HepG2 (cell line): ENCODE data around the gene LIN28A. TPM values are rescaled to one million over a fixed set of nuclear protein-coding genes. Genes with fewer than 3 reads are reported as not detected.

Experiments
- ARNTL ChIP-seq: sonication (generic); formaldehyde crosslinking; IDR thresholded peaks from 2 replicates; pipeline ENCODE4 v1.4.0; 2020; ENCODE audit warnings: mild to moderate bottlenecking, missing genetic modification reagents
- BHLHE40 ChIP-seq: IDR thresholded peaks from 2 replicates; pipeline ENCODE4 v1.6.1; 2011; ENCODE audit warnings: low read length, improper control_type of control experiment
- ERF ChIP-seq: IDR thresholded peaks from 2 replicates; pipeline ENCODE4 v1.6.1; 2018; ENCODE audit warnings: missing biosample characterization, missing genetic modification reagents
- HDAC1 ChIP-seq: sonication (generic); formaldehyde crosslinking; IDR thresholded peaks from 2 replicates; pipeline ENCODE4 v1.5.1; 2020; ENCODE audit warnings: mild to moderate bottlenecking, missing genetic modification reagents
- KDM2A ChIP-seq: sonication (generic); formaldehyde crosslinking; IDR thresholded peaks from 2 replicates; pipeline ENCODE4 v1.4.0; 2020; ENCODE audit warnings: low read depth, missing genetic modification reagents, borderline replicate concordance
- MXI1 ChIP-seq: IDR thresholded peaks from 3 replicates; pipeline ENCODE4 v1.6.1; 2012; ENCODE audit warnings: low read depth, low read length, inconsistent platforms, borderline replicate concordance
- PHF21A ChIP-seq: sonication (generic); formaldehyde crosslinking; IDR thresholded peaks from 2 replicates; pipeline ENCODE4 v1.5.0; 2020; ENCODE audit warnings: mild to moderate bottlenecking, missing genetic modification reagents
- PPARG ChIP-seq: conservative IDR thresholded peaks from 2 replicates; pipeline ENCODE4 v1.6.1; 2016; ENCODE audit warnings: missing biosample characterization, missing genetic modification reagents
- SAP130 ChIP-seq: IDR thresholded peaks from 2 replicates; pipeline ENCODE4 v1.6.1; 2016; ENCODE audit warnings: low read depth
- SMYD3 ChIP-seq: sonication (generic); formaldehyde crosslinking; IDR thresholded peaks from 2 replicates; pipeline ENCODE4 v1.8.1; 2023; ENCODE audit warnings: mild to moderate bottlenecking, missing genetic modification reagents
- SP140L ChIP-seq: sonication (generic); formaldehyde crosslinking; IDR thresholded peaks from 2 replicates; pipeline ENCODE4 v1.4.0; 2020; ENCODE audit warnings: missing genetic modification reagents, borderline replicate concordance
- SSRP1 ChIP-seq: IDR thresholded peaks from 2 replicates; pipeline ENCODE4 v1.6.1; 2016; ENCODE audit warnings: control low read depth
- TBP ChIP-seq: sonication (generic); formaldehyde crosslinking; IDR thresholded peaks from 2 replicates; pipeline ENCODE4 v1.5.0; 2020; ENCODE audit warnings: missing genetic modification reagents
- YEATS2 ChIP-seq: sonication (generic); formaldehyde crosslinking; IDR thresholded peaks from 2 replicates; pipeline ENCODE4 v1.4.0; 2020; ENCODE audit warnings: missing genetic modification reagents, borderline replicate concordance
- ZBTB38 ChIP-seq: sonication (generic); formaldehyde crosslinking; IDR thresholded peaks from 2 replicates; pipeline ENCODE4 v1.5.1; 2020; ENCODE audit warnings: mild to moderate bottlenecking, missing genetic modification reagents
- ZC3H4 ChIP-seq: sonication (generic); formaldehyde crosslinking; IDR thresholded peaks from 2 replicates; pipeline ENCODE4 v1.4.0; 2020; ENCODE audit warnings: missing genetic modification reagents, borderline replicate concordance
- ZNF136 ChIP-seq: sonication (generic); formaldehyde crosslinking; IDR thresholded peaks from 2 replicates; pipeline ENCODE4 v1.8.1; 2022; ENCODE audit warnings: low read depth, mild to moderate bottlenecking, moderate library complexity, missing genetic modification reagents
- ZNF20 ChIP-seq: sonication (generic); formaldehyde crosslinking; IDR thresholded peaks from 2 replicates; pipeline ENCODE4 v1.4.0; 2020; ENCODE audit warnings: mild to moderate bottlenecking, moderate library complexity, missing genetic modification reagents
- ZNF331 ChIP-seq: sonication (generic); formaldehyde crosslinking; IDR thresholded peaks from 2 replicates; pipeline ENCODE4 v1.4.0; 2020; ENCODE audit warnings: missing genetic modification reagents
- ZNF501 ChIP-seq: sonication (generic); formaldehyde crosslinking; IDR thresholded peaks from 2 replicates; pipeline ENCODE4 v1.5.1; 2020; ENCODE audit warnings: mild to moderate bottlenecking, moderate library complexity, missing genetic modification reagents
- ZNF670 ChIP-seq: sonication (generic); formaldehyde crosslinking; IDR thresholded peaks from 2 replicates; pipeline ENCODE4 v1.8.0; 2022; ENCODE audit warnings: mild to moderate bottlenecking, missing genetic modification reagents, borderline replicate concordance
- ZNF746 ChIP-seq: sonication (generic); formaldehyde crosslinking; IDR thresholded peaks from 2 replicates; pipeline ENCODE4 v1.8.0; 2022; ENCODE audit warnings: mild to moderate bottlenecking, missing genetic modification reagents
- ZNF883 ChIP-seq: sonication (generic); formaldehyde crosslinking; IDR thresholded peaks from 2 replicates; pipeline ENCODE4 v1.5.1; 2020; ENCODE audit warnings: mild to moderate bottlenecking, missing genetic modification reagents; ENCODE audit errors: not compliant biosample characterization
- ZSCAN21 ChIP-seq: sonication (generic); formaldehyde crosslinking; IDR thresholded peaks from 2 replicates; pipeline ENCODE4 v1.8.0; 2022; ENCODE audit warnings: mild to moderate bottlenecking, missing genetic modification reagents, moderate library complexity, borderline replicate concordance
- polyA plus RNA-seq, 8 experiments: library from polyadenylated mRNA; depleted of rRNA in 3 of 8; stranded (reverse) in 7 of 8; unstranded in 1 of 8; fragments of >200 nt; fragmentation: Illumina TruSeq in 4 of 8; extraction: Trizol in 4 of 8; gene quantifications; 2 replicates each; pipeline versions ENCODE4 v1.2.1 to v1.2.3, GENCODE V29; 2011 to 2016; ENCODE audit warnings: low read depth in 4 of 8, missing spikeins in 1 of 8, mixed read lengths in 1 of 8; ENCODE audit not compliant: insufficient read depth in 1 of 8
- total RNA-seq, 5 experiments: library from RNA; depleted of rRNA; stranded (reverse); fragments of >200 nt; fragmentation: Illumina TruSeq; extraction: Trizol; gene quantifications; 2 replicates each; pipeline ENCODE4 v1.2.3, GENCODE V29; 2016; ENCODE audit warnings: low read depth in 1 of 5
- TF ChIP-seq, protein P1 (sequence below): sonication (generic); formaldehyde crosslinking; IDR thresholded peaks from 2 replicates; pipeline ENCODE4 v1.5.0; 2020; ENCODE audit warnings: mild to moderate bottlenecking, missing genetic modification reagents
- TF ChIP-seq, protein P2 (sequence below): sonication (generic); formaldehyde crosslinking; IDR thresholded peaks from 2 replicates; pipeline ENCODE4 v1.4.0; 2020; ENCODE audit warnings: missing genetic modification reagents
- TF ChIP-seq, protein P3 (sequence below): sonication (generic); formaldehyde crosslinking; conservative IDR thresholded peaks from 2 replicates; pipeline ENCODE4 v1.8.0; 2022; ENCODE audit warnings: low read depth, missing genetic modification reagents

Gene LIN28A
- total and polyA plus RNA-seq, 2 of the 13 experiments (the other 11 are each of a cell fraction or from before 2014, with no cell fraction given), result not detected

DNA sequence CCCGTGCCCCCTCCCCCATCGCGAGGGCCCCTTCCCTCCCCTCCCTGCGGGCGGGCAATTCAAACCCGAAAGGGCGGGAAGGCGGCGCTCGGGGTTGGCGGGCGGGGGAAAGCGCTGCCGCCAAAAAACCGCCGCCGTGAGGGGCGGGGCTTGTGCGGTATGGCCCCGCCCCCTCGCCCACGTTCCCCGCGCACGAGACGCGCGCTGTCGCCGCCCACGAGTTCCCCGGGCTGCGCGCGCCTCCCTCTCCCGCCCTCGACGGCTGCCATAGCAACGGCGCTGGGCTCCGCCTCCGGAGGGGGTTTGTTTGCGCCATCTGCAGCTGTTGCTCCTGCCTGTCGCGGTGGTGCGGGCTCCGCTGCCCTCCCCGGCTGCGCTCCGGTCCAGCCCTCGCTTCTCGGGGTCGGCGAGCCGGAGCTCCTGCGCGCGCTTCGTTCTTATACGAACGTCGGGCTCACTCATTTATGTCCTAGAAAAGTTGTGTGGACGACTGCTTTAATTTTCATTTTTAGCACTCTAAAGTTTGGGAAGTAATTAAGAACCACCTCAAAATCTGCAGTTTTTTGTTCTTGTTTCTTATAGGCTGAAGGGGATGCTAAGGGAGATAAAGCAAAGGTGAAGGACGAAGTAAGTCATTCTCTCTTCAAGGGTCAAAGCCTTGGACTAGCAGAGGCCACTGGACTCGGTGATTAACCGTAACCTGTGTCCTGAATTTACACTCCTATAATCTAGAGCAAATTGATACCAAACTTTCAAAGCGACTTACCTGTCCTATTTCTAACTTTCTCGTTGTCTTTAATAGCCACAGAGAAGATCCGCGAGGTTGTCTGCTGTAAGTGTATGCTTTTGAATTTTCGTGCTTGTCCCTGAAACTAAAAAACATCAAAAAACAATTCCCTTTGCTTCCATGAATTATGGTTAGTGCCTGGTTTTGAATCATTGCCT, 62.6 kb downstream of the LIN28A start (continued):
- TF ChIP-seq ZNF670 (0 out of 2 replicates have a peak, but pooled peaks have one; percentile 19), YEATS2 (peak; percentile 41), ZSCAN21 (CRISPR knock-in tag) (0 out of 2 replicates have a peak, but pooled peaks have one; percentile 31), ZNF501 (CRISPR knock-in tag) (peak; percentile 68; the same call in 1 of the 2 replicates), PHF21A (CRISPR knock-in tag) (peak; percentile 19; the same call in 1 of the 2 replicates), BHLHE40 (peak; percentile 91), ZBTB38 (CRISPR knock-in tag) (peak; percentile 41; the same call in 1 of the 2 replicates), ZNF883 (peak; percentile 42), KDM2A (CRISPR knock-in tag) (peak; percentile 13; the same call in 1 of the 2 replicates), ERF (CRISPR knock-in tag) (peak; percentile 46), HDAC1 (CRISPR knock-in tag) (peak; percentile 64), PPARG (CRISPR knock-in tag) (0 out of 2 replicates have a peak, but pooled peaks have one; percentile 40), ZNF331 (CRISPR knock-in tag) (peak; percentile 82), SSRP1 (no peak), SP140L (no peak), SMYD3 (CRISPR knock-in tag) (0 out of 2 replicates have a peak, but pooled peaks have one; percentile 59), ZNF746 (CRISPR knock-in tag) (peak; percentile 83), ZNF136 (CRISPR knock-in tag) (0 out of 2 replicates have a peak, but pooled peaks have one; percentile 49), ZNF20 (CRISPR knock-in tag) (no peak), TBP (CRISPR knock-in tag) (no peak), SAP130 (CRISPR knock-in tag) (peak; percentile 93), ARNTL (CRISPR knock-in tag) (peak; percentile 95), MXI1 (peak; percentile 97; the same call in 2 of the 3 replicates), ZC3H4 (CRISPR knock-in tag) (no peak)
- TF ChIP-seq, protein P1, sequence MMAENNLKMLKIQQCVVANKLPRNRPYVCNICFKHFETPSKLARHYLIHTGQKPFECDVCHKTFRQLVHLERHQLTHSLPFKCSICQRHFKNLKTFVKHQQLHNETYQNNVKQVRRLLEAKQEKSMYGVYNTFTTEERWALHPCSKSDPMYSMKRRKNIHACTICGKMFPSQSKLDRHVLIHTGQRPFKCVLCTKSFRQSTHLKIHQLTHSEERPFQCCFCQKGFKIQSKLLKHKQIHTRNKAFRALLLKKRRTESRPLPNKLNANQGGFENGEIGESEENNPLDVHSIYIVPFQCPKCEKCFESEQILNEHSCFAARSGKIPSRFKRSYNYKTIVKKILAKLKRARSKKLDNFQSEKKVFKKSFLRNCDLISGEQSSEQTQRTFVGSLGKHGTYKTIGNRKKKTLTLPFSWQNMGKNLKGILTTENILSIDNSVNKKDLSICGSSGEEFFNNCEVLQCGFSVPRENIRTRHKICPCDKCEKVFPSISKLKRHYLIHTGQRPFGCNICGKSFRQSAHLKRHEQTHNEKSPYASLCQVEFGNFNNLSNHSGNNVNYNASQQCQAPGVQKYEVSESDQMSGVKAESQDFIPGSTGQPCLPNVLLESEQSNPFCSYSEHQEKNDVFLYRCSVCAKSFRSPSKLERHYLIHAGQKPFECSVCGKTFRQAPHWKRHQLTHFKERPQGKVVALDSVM (CRISPR knock-in tag), result no peak
- TF ChIP-seq, protein P2, sequence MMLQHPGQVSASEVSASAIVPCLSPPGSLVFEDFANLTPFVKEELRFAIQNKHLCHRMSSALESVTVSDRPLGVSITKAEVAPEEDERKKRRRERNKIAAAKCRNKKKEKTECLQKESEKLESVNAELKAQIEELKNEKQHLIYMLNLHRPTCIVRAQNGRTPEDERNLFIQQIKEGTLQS (CRISPR knock-in tag), result peak; percentile 33; the same call in 1 of the 2 replicates
- TF ChIP-seq, protein P3, sequence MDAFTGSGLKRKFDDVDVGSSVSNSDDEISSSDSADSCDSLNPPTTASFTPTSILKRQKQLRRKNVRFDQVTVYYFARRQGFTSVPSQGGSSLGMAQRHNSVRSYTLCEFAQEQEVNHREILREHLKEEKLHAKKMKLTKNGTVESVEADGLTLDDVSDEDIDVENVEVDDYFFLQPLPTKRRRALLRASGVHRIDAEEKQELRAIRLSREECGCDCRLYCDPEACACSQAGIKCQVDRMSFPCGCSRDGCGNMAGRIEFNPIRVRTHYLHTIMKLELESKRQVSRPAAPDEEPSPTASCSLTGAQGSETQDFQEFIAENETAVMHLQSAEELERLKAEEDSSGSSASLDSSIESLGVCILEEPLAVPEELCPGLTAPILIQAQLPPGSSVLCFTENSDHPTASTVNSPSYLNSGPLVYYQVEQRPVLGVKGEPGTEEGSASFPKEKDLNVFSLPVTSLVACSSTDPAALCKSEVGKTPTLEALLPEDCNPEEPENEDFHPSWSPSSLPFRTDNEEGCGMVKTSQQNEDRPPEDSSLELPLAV (CRISPR knock-in tag), result no peak
